HCT116 (cell line): ENCODE data around the gene MCF2L2.

ENCODE experiments used
- CTCF ChIP-seq, 3 experiments: fragments of 200-600 bp in 1 of 3; sonication (generic) in 1 of 3; IDR thresholded peaks in 2 of 3; conservative IDR thresholded peaks in 1 of 3; 2 replicates each; pipeline ENCODE4 v1.5.1; 2012 to 2017; ENCODE audit warnings: low read depth in 2 of 3, low read length in 2 of 3, antibody characterized with exemption in 1 of 3, borderline replicate concordance in 1 of 3, control low read depth in 1 of 3, mild to moderate bottlenecking in 1 of 3, mixed read lengths in 1 of 3, mixed run types in 1 of 3, moderate library complexity in 1 of 3; ENCODE audit not compliant: insufficient read depth in 1 of 3
- FOSL1 ChIP-seq: IDR thresholded peaks from 2 replicates; pipeline ENCODE4 v1.6.1; 2012; ENCODE audit warnings: low read depth
- MAX ChIP-seq: IDR thresholded peaks from 2 replicates; pipeline ENCODE4 v1.6.1; 2012
- POLR2AphosphoS5 ChIP-seq: IDR thresholded peaks from 2 replicates; pipeline ENCODE4 v1.6.1; 2011; ENCODE audit warnings: mild to moderate bottlenecking, low read depth, low read length, moderate library complexity
- RAD21 ChIP-seq: IDR thresholded peaks from 2 replicates; pipeline ENCODE4 v1.6.1; 2012; ENCODE audit warnings: low read depth, mild to moderate bottlenecking
- REST ChIP-seq: IDR thresholded peaks from 2 replicates; pipeline ENCODE4 v1.6.1; 2012; ENCODE audit warnings: low read depth
- SP1 ChIP-seq: IDR thresholded peaks from 2 replicates; pipeline ENCODE4 v1.6.1; 2012; ENCODE audit warnings: low read depth

- no peak for TF ChIP-seq CTCF (IDR thresholded peaks at IDR 0.05 in 2 of 3, conservative IDR thresholded peaks at IDR 0.05 in 1 of 3; ENCODE audit: borderline replicate concordance in 1 of 3, insufficient read depth in 1 of 3, low read depth in 2 of 3, low read length in 2 of 3)
- no peak for TF ChIP-seq RAD21
- no peak for TF ChIP-seq FOSL1
- no peak for TF ChIP-seq REST
- no peak for TF ChIP-seq POLR2AphosphoS5
- TF ChIP-seq SP1: no peak
- TF ChIP-seq MAX: no peak
Measured at GRCh38 chr3:183226333-183226890, 202.0 kb downstream of the MCF2L2 start.
